GM06990 (cell line): ENCODE data around the gene RHOG.

Experiments
- DNase-seq: peaks from one replicate; pipeline ENCODE4 v3.0.0-alpha.2; 2011; ENCODE audit not compliant: insufficient read length; ENCODE audit errors: extremely low read depth
- H3K27me3 ChIP-seq: replicated peaks from 2 replicates; pipeline ENCODE4 v1.6.0; 2011; ENCODE audit warnings: low read length; ENCODE audit not compliant: control insufficient read depth, insufficient read depth
- H3K36me3 ChIP-seq: 2 replicates; pipeline ENCODE4 v1.5.1; 2011; ENCODE audit warnings: low read length; ENCODE audit not compliant: control insufficient read depth, insufficient read depth
- H3K4me3 ChIP-seq: replicated peaks from 2 replicates; pipeline ENCODE4 v1.5.1; 2011; ENCODE audit warnings: low read depth, mild to moderate bottlenecking, control low read depth, low read length
- TF ChIP-seq, protein P1 (sequence below): IDR thresholded peaks from 2 replicates; pipeline ENCODE4 v1.5.1; 2011; ENCODE audit warnings: low read length, control low read depth, mild to moderate bottlenecking, inconsistent platforms; ENCODE audit not compliant: insufficient read depth, poor library complexity, severe bottlenecking

RHOG gene

DNA sequence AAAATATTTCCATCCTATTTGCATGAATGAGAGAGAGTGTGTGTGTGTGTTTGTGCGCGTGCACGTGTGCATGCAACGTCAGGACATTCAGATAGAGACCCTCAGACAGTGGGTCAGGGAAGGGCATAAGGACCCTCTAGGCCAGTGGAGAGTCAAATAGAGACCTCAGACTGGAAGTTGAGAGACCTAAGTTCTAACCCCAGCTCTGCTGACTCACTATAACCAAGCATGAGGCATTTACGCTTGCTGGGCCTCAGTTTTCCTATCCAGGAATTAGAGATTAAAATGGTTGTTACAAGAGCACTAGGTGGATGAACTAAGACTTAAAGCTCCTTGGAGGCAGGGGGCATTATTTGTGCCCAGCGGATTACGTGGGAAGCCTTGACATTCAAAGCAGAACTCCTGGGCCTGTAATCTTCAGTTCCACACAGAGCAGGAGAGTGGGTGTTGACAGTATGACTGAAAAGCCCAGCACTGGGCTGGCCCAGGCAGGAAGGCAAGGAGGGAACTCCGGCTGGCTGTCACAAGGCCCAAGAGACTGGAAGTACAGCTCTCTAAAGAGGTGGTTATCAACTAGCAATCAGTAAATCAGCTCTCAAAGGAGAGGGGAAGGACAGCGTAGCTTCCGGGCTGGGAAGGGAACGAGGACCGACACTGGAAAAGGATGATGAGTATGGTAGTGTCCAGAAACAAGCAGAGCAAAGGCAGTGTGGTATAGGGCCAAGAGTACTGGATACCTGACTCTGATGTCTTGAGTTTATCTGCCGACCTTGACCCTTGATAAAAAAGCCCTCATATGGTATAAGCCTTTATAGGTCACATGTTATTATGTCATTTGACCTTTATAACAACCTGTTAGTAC is 9.2 kb downstream of the RHOG start:
- no peak overlapping the region for H3K4me3 ChIP-seq
- DNase-seq: no peak
- no peaks in the 10 kb centered on the region for H3K27me3 ChIP-seq
- TF ChIP-seq, protein P1, sequence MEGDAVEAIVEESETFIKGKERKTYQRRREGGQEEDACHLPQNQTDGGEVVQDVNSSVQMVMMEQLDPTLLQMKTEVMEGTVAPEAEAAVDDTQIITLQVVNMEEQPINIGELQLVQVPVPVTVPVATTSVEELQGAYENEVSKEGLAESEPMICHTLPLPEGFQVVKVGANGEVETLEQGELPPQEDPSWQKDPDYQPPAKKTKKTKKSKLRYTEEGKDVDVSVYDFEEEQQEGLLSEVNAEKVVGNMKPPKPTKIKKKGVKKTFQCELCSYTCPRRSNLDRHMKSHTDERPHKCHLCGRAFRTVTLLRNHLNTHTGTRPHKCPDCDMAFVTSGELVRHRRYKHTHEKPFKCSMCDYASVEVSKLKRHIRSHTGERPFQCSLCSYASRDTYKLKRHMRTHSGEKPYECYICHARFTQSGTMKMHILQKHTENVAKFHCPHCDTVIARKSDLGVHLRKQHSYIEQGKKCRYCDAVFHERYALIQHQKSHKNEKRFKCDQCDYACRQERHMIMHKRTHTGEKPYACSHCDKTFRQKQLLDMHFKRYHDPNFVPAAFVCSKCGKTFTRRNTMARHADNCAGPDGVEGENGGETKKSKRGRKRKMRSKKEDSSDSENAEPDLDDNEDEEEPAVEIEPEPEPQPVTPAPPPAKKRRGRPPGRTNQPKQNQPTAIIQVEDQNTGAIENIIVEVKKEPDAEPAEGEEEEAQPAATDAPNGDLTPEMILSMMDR: no peak
- H3K36me3 ChIP-seq: peaks cover 36% of the 10 kb centered on the region

DNA sequence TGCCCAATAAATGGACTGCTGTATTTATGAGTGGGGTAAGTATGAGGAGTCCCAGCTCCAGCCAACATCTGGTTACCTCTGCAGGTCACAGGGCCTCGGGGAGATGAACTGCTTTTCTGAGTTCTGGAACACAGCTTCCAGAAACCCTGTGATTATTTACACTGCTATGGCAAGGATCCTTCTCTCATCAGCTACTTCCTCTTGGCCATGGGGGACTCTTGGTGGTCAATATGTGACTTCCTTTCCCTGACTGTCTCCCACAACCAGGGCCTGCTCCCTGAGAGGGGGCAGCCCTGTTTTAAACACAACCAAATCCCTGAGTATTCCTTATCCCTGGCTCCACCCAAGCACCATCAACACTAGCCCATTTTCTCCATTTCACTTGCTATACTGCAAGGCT is 10.0 kb downstream of the RHOG start:
- Histone ChIP-seq H3K36me3 (peaks cover 37% of the 10 kb centered on the region), H3K27me3 (no peaks in the 10 kb centered on the region), H3K4me3 (no peak overlapping the region)
- TF ChIP-seq, protein P1: no peak
- no peak for DNase-seq

DNA sequence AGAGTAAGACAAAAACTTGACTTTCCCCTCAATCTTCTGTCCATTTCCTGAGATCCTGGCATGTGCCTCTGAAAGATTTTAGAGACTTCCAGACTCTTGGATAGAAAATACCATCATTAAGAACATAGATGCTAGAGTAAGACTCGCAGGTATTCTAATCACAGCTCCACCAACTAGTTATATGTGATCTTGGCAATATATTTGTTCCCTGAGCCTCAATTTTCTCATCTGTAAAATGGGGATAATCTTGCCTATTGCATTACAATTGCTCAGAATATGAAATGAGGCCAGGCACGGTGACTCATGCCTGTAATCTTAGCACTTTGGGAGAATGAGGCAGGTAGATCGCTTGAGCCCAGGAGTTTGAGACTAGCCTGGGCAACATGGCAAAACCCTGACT is 10.7 kb downstream of the RHOG start:
- Histone ChIP-seq H3K36me3 (peaks cover 37% of the 10 kb centered on the region), H3K27me3 (no peaks in the 10 kb centered on the region), H3K4me3 (no peak overlapping the region)
- no peak for DNase-seq
- TF ChIP-seq, protein P1: no peak

DNA sequence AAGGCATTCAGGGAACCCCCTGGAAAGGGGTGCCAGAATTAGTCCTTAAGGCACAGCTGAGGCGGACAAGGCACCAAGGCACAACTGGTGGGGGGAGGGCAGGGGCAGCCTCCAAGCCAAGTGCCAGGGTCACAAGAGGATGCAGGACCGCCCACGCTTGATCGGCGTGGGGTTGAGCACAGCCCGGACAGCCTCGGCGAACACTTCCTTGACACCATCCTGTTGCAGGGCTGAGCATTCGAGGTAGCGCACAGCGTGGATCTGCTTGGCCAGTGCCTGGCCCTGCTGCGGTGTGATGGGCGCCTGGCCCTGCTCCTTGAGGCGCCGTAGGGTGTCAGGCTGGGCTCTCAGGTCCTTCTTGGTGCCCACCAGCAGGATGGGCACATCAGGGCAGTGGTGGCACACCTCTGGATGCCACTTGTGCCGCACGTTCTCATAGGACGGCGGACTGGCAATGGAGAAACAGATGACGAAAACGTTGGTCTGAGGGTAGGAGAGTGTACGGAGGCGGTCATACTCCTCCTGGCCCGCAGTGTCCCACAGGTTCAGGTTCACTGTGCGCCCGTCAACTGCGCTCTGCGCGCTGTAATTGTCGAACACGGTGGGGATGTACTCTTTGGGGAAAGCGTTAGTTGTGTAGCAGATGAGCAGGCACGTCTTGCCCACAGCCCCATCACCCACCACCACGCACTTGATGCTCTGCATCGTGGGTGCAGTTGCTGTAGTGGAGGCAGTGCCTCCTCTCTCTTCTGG is 13.1 kb downstream of the RHOG start:
- Histone ChIP-seq H3K4me3 (no peak overlapping the region), H3K36me3 (peaks cover 29% of the 10 kb centered on the region), H3K27me3 (no peaks in the 10 kb centered on the region)
- TF ChIP-seq, protein P1: no peak
- no peak for DNase-seq

DNA sequence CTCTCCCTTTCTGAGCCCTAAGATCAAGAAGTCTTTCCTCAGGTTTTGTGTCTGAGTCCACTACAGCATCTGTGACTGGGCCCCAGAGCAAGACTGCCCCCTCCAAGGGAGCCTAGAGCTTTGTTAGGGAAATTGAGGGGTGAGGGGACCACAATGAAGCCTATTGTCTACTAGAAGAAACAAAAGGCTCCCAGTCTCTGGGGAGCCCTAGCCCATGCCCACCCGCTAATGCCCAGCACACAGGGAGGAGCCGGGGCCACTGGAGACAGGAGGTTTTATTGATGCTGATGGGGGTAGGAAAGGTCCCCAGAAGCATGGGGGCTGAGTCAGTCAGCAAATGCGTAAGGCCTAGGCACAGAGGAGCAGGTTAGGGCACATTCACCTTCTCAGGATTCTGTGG is 14.0 kb downstream of the RHOG start:
- H3K27me3 ChIP-seq: no peaks in the 10 kb centered on the region

More for the DNA sequence above, 14.0 kb downstream of the RHOG start:
- H3K4me3 ChIP-seq: no peak overlapping the region
- DNase-seq: no peak
- peaks cover 29% of the 10 kb centered on the region for H3K36me3 ChIP-seq
- TF ChIP-seq, protein P1: no peak
